ENCODE measurements around the gene LTBP2. TPM values are rescaled to one million over a fixed set of nuclear protein-coding genes. Genes with fewer than 3 reads are reported as not detected.

The LTBP2 gene
- total RNA-seq, 3 donors from 2014 or later (not counting 1 experiment from before 2014, with no cell fraction given) = 2.1 to 3.7 (median 3.0) TPM

DNA sequence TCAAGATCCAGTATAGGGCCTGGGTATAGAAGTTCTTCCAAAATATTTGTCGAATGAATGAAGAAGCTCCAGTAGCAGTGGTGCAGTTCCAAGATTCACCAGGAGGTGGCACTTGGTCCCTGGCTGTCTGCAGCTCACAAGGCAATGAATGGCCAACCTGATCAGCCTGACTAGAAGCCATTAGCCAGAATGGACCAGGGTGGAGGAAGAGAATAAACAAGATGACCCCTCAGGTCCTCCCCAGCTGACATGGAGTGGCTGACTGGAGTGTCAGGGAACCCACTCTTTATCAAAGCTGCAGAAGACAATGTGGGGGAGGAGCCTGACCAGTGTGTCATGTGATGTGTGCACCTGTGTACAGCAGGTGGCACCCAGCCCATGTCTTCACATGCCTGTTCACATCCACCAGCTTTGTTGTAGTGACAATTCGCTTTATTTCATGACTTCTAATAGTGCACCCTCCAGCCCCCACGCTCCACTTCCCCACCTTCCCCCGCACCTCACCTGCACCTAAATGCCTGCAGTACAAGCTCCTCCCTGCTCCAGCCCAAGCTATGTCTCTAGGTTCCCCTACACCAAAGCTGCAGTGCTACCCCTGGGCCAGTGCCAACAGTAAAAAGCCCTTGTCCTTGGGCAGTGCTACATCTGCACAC, 3.0 kb downstream of the LTBP2 start:
- Histone ChIP-seq H3K4me3 (ENCODE audit: low read length) (no peak overlapping the region), H3K36me3 (ENCODE audit: control insufficient read depth, insufficient read depth, low read length) (no peaks in the 10 kb centered on the region), H3K27me3 (ENCODE audit: control insufficient read depth, insufficient read depth, low read length) (no peaks in the 10 kb centered on the region), H3K27ac (ENCODE audit: low read length) (no peak overlapping the region), H3K9me3 (ENCODE audit: control insufficient read depth, insufficient read depth, low read length) (no peaks in the 10 kb centered on the region), H3K4me1 (ENCODE audit: control insufficient read depth, insufficient read depth, low read length) (peaks cover 25% of the 10 kb centered on the region)
- TF ChIP-seq, protein P1, sequence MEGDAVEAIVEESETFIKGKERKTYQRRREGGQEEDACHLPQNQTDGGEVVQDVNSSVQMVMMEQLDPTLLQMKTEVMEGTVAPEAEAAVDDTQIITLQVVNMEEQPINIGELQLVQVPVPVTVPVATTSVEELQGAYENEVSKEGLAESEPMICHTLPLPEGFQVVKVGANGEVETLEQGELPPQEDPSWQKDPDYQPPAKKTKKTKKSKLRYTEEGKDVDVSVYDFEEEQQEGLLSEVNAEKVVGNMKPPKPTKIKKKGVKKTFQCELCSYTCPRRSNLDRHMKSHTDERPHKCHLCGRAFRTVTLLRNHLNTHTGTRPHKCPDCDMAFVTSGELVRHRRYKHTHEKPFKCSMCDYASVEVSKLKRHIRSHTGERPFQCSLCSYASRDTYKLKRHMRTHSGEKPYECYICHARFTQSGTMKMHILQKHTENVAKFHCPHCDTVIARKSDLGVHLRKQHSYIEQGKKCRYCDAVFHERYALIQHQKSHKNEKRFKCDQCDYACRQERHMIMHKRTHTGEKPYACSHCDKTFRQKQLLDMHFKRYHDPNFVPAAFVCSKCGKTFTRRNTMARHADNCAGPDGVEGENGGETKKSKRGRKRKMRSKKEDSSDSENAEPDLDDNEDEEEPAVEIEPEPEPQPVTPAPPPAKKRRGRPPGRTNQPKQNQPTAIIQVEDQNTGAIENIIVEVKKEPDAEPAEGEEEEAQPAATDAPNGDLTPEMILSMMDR (IDR thresholded peaks at IDR 0.05) = peak; percentile 95
- Mint-ChIP-seq H3K27me3 (ENCODE audit: low read depth in 2 of 2) (peaks cover 0 to 3% of the 10 kb centered on the region in 2 donors), H3K9me3 (no peaks in the 10 kb centered on the region), H3K36me3 (no peaks in the 10 kb centered on the region), H3K27ac (no peak overlapping the region), H3K4me3 (peak overlapping the region; percentile 59), H3K4me1 (peaks cover 16 to 29% of the 10 kb centered on the region in 2 donors)
- intact Hi-C loops (cut with micrococcal nuclease) = loop anchor here (1.0 to 2.0 kb wide), 7 partner anchors 29 to 479 kb away; partner anchors contain the start of genes AREL1, FCF1 and YLPM1
- peak; percentile 88 to 93 for DNase-seq
- 57% methylated on average over 4 of the region's 4 CpGs for WGBS (ENCODE audit: insufficient coverage)
- peak; percentile 56 to 75 (median 67) for ATAC-seq

GRCh38 chr14:74606727-74607126, 5.3 kb downstream of the LTBP2 start:
- Histone ChIP-seq H3K9me3 (ENCODE audit: control insufficient read depth, insufficient read depth, low read length) (no peaks in the 10 kb centered on the region), H3K27ac (ENCODE audit: low read length) (no peak overlapping the region), H3K4me1 (ENCODE audit: control insufficient read depth, insufficient read depth, low read length) (peaks cover 12% of the 10 kb centered on the region), H3K4me3 (ENCODE audit: low read length) (no peak overlapping the region), H3K27me3 (ENCODE audit: control insufficient read depth, insufficient read depth, low read length) (no peaks in the 10 kb centered on the region), H3K36me3 (ENCODE audit: control insufficient read depth, insufficient read depth, low read length) (no peaks in the 10 kb centered on the region)
- TF ChIP-seq, protein P1 (IDR thresholded peaks at IDR 0.05) = no peak
- intact Hi-C loops (cut with micrococcal nuclease) = no loop called here
- Mint-ChIP-seq H3K27me3 (ENCODE audit: low read depth in 2 of 2) (peaks cover 0 to 3% of the 10 kb centered on the region in 2 donors), H3K4me3 (no peak overlapping the region), H3K4me1 (peaks cover 10 to 17% of the 10 kb centered on the region in 2 donors), H3K9me3 (no peaks in the 10 kb centered on the region), H3K36me3 (no peaks in the 10 kb centered on the region), H3K27ac (no peak overlapping the region)
- no peak for DNase-seq
- WGBS (ENCODE audit: insufficient coverage) = 93% methylated on average over 3 of the region's 3 CpGs
- no peak for ATAC-seq

GRCh38 chr14:74605531-74606223, 6.4 kb downstream of the LTBP2 start:
- ATAC-seq (no peak), DNase-seq (no peak)
- peaks cover 0 to 3% of the 10 kb centered on the region in 2 donors for H3K27me3 Mint-ChIP-seq (ENCODE audit: low read depth in 2 of 2)
- Histone ChIP-seq H3K4me3 (ENCODE audit: low read length) (no peak overlapping the region), H3K4me1 (ENCODE audit: control insufficient read depth, insufficient read depth, low read length) (peaks cover 6% of the 10 kb centered on the region), H3K36me3 (ENCODE audit: control insufficient read depth, insufficient read depth, low read length) (no peaks in the 10 kb centered on the region), H3K9me3 (ENCODE audit: control insufficient read depth, insufficient read depth, low read length) (no peaks in the 10 kb centered on the region), H3K27ac (ENCODE audit: low read length) (no peak overlapping the region), H3K27me3 (ENCODE audit: control insufficient read depth, insufficient read depth, low read length) (no peaks in the 10 kb centered on the region)
- peaks cover 10 to 12% of the 10 kb centered on the region in 2 donors for H3K4me1 Mint-ChIP-seq
- no peaks in the 10 kb centered on the region for H3K9me3 Mint-ChIP-seq
- no peaks in the 10 kb centered on the region for H3K36me3 Mint-ChIP-seq
- no peak overlapping the region for H3K27ac Mint-ChIP-seq
- TF ChIP-seq, protein P1 (IDR thresholded peaks at IDR 0.05) = no peak
- intact Hi-C loops (cut with micrococcal nuclease) = no loop called here
- H3K4me3 Mint-ChIP-seq = no peak overlapping the region
- 67% methylated on average over 5 of the region's 5 CpGs for WGBS (ENCODE audit: insufficient coverage)
